ENCODE data around the gene AADAC.
"Not testable (repeated sequence)": the region's sequence is repeated elsewhere in the genome, so short reads cannot be mapped to it uniquely, and the experiment has no call there.

AADAC gene

DNA sequence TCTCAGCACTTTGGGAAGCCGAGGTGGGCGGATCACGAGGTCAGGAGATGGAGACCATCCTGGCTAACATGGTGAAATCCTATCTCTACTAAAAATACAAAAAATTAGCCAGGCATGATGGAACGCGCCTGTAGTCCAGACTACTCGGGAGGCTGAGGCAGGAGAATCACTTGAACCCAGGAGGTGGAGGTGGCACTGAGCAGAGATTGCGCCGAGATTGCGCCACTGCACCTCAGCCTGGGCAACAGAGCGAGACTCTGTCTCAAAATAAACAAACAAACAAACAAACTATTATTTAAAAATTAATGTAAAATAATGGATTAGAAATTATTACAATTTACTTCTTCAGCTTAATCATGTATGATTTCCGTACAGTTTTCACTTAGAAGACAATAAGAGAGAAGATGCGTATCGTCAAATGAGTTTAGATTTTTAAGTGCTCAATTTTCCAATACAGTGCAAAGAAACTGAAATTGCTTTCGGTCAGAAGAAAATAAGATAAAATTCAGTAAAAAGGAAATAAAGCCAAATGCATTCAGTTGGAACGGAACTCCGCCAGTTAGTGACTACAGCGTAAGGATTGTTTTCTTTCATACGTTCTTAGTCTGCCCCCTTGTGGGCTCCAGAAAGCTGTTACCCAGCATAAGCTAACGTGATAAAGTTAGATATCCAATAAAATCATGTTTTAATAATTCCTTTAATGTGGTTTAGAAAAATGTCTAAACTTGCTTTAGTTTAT is 24.8 kb downstream of the AADAC start:
- peak; percentile 84 for TF ChIP-seq CTCF (conservative IDR thresholded peaks at IDR 0.05; ENCODE audit: low read length)
- DNase-seq (ENCODE audit: low read depth), result peak; percentile 83
- peak overlapping the region; percentile 5; the same call in 1 of the 2 replicates for H3K4me3 ChIP-seq (ENCODE audit: low read length)

- no peak overlapping the region for H3K4me3 ChIP-seq (ENCODE audit: low read length)
- TF ChIP-seq CTCF (conservative IDR thresholded peaks at IDR 0.05; ENCODE audit: low read length), result no peak
- no peak for DNase-seq (ENCODE audit: low read depth)
These were observed 25.4 kb downstream of the AADAC start for GRCh38 chr3:151839313-151839631.

GRCh38 chr3:151841801-151842200 is 27.9 kb downstream of the AADAC start:
- no peak for TF ChIP-seq CTCF (conservative IDR thresholded peaks at IDR 0.05; ENCODE audit: low read length)
- DNase-seq (ENCODE audit: low read depth), result no peak
- H3K4me3 ChIP-seq (ENCODE audit: low read length), result no peak overlapping the region

GRCh38 chr3:151843275-151843674 is 29.4 kb downstream of the AADAC start:
- no peak for TF ChIP-seq CTCF (conservative IDR thresholded peaks at IDR 0.05; ENCODE audit: low read length)
- DNase-seq (ENCODE audit: low read depth), result no peak
- H3K4me3 ChIP-seq (ENCODE audit: low read length), result no peak overlapping the region

- H3K4me3 ChIP-seq (ENCODE audit: low read length), result no peak overlapping the region
- TF ChIP-seq CTCF (conservative IDR thresholded peaks at IDR 0.05; ENCODE audit: low read length), result no peak
- no peak for DNase-seq (ENCODE audit: low read depth)
These were observed 31.5 kb downstream of the AADAC start for GRCh38 chr3:151845306-151845905.

DNA sequence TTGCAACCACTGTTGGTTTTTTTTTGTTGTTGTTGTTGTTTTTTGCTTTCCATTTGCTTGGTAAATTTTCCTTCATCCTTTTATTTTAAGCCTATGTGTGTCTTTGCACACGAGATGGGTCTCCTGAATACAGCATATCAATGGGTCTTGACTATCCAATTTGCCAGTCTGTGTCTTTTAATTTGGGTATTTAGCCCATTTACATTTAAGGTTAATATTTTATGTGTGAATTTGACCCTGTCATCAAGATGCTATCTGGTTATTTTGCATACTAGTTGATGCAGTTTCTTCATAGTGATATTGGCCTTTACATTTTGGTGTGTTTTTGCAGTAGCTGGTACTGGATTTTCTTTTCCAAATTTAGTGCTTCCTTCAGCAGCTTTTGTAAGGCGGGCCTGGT is 36.1 kb downstream of the AADAC start:
- not testable (repeated sequence) for H3K4me3 ChIP-seq (ENCODE audit: low read length); DNase-seq (ENCODE audit: low read depth)

DNA sequence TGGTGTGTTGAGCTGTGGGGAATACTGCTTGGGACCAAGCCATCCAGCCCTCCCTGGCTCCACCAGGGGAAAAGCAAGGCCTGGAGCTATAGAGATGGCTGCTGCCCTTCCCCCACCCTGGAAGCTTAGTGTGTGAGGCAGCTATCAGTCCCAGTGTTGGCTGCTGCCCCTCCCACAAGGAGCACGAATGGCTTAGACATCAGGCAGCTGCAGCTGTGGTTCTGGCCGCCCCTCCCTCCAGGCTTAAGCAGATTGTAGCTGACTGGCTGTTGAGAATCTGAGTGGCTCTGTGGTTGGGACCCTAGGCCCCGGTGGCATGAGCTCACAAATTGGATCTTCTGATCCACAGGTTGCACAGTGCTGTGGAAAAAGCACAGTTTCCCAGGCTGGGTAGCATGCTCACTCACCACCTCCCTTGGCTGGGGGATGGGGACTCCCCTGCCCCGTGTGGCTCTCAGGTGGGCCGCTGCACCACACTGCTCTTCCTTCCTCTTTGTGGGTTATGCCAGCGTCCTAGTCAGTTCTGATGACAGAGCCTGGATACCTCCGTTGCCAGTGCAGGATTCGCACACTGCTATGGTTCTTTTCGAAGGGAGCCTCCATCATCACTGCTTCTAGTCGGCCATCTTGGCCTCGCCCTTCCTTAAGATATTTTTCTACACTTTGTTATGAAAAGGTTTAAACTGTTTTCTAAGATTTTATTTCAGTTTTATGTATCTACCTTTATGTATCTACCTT is 38.3 kb downstream of the AADAC start:
- no peak for TF ChIP-seq CTCF (conservative IDR thresholded peaks at IDR 0.05; ENCODE audit: low read length)
- H3K4me3 ChIP-seq (ENCODE audit: low read length), result no peak overlapping the region
- no peak for DNase-seq (ENCODE audit: low read depth)

All from AG10803 (cell line).